GM18499 (cell line): ENCODE data around the gene LRRC3B.

Source experiments
- ATAC-seq: cut with Tn5 transposase; IDR thresholded peaks from one replicate; pipeline ENCODE4 v1.9.1; 2021; ENCODE audit warnings: moderate number of reproducible peaks; ENCODE audit not compliant: insufficient read depth, unreplicated experiment

Gene LRRC3B

DNA sequence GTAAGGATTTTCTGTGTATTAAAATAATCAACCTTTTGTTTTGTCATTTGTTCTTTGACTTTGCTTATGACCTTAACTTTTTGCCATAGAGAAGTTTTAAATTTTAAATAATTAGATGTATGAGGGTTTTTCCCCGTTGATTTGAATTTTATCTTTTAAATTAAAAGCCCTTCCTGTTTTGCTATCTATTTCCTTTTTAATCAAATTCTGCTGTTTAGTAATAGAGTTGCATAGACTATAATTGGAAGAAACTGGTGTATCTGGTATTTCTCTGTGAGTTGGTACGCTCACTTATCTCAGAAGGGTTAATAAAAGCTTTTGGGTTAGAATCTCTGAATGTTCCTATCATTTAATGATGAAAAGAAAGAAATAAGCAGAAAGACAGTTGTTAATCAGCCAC lies 82.2 kb downstream of the LRRC3B start:
- no peak for ATAC-seq

DNA sequence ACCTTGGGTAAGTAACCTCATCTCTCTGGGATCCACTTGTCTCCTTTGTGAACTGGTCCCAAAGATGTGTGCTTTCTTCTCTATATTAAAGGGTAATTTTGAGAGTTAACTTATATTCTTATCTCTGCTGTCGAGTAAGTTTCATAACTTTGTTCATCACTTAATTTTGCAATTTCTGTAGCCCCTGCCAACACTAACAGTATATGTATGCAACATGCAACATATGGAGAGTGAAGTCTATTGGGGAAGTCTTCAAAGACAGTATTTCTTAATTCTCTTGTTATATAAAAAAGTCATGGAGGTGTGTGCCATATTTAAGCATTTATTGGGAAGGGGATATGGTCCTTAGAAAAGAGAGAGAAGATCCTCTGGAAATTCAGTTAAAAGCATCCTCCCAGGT lies 85.9 kb downstream of the LRRC3B start:
- no peak for ATAC-seq

DNA sequence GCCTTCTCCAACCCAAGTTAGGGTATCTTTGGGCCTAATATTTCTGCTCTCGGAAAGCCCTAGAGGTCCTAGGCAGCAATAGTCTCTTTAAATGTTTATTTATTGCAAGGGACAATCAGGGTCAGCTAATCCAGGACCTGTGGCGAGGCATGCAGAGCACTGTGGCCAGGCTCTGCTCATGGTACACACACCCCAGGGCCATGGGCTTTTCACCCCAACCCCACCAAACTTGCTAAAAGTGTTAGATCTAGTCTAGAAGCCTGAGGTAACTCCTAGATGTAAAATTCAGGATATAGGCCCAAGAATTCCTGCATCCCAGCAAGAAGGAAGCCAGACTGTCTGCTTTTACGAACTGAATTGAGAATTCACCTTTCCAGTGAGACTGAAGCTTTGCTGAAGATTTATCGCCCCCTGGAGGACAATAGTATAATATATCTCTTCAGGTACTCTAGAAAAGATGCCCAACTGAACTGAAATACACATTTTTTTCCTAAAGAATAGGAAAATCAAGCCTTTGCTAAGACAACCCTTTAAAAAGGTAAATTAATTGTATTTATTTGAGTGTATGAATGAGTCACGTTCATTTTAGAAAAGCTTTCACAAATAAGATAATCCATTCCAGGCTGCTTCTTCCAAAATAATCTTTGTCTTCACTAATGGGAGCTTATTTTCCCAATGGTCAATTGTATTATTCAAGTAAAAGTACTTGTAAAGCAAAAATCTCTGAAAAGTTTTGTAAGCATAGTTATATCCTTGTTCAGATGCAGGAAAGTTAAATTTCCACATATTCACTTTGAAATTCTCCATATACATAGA lies 89.8 kb downstream of the LRRC3B start:
- peak; percentile 80 for ATAC-seq

DNA sequence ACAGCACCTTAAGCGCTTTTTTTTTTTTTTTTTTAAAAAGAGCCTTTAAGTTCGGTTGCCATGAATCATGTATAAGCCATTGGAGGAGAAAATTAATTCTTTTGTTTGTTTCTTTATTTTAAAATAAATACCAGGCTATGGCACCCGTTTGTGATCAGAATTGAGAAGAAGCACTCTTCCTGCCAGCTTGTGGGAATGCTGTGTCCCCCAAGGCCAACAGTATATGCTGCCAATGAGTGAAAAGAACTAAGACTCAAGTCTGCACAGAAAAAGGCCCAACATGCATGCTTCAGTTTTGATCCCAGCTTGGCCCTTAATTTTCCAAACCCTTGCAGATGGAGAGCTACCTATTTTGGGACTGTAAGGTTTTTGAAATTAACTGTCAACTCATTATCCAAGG lies 90.5 kb downstream of the LRRC3B start:
- no peak for ATAC-seq

GRCh38 chr3:26714485-26714884 lies 91.9 kb downstream of the LRRC3B start:
- no peak for ATAC-seq

GRCh38 chr3:26715431-26715830 lies 92.9 kb downstream of the LRRC3B start:
- no peak for ATAC-seq

GRCh38 chr3:26718315-26718714 lies 95.7 kb downstream of the LRRC3B start:
- ATAC-seq = no peak

GRCh38 chr3:26719134-26719533 lies 96.6 kb downstream of the LRRC3B start:
- no peak for ATAC-seq

DNA sequence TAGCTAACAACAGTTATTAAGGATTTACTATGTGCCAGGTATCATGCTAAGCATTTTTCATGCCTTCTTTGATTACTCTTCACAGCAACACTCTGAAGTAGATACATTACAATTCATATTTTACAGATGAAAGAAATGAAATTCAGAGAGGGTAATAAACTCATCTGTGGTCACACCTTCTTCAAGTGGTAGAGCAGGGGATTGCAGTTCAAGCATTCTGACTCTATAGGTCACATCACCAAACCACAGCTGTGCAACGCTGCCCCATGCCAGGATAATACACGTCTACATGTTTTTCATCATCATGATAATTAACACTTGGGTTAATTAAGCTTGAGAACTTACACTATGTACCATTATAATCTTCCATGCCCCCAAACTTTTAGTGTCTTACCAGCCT lies 98.5 kb downstream of the LRRC3B start:
- ATAC-seq = no peak

GRCh38 chr3:26731843-26732242 lies 109.3 kb downstream of the LRRC3B start:
- no peak for ATAC-seq

GRCh38 chr3:26750263-26750662 lies 127.7 kb downstream of the LRRC3B start:
- no peak for ATAC-seq

DNA sequence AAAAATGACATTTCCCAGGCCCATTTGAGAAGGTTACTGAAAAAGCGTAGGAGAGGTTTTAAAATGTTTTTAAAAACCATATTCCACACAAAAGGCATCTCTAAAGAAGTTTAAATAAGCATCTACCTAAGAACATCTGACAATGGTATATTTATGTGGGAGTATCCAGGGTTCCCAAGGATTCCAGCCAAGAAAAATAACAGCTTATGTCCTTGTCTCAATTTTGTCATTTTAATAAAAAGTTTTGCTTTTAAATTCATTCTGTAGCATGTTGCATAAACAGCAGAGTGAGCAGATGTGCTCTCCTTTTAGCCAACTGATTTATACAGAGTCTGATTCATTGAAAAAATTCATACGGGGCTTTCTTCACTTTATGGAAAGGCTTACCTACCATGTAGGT lies 129.9 kb downstream of the LRRC3B start:
- no peak for ATAC-seq

DNA sequence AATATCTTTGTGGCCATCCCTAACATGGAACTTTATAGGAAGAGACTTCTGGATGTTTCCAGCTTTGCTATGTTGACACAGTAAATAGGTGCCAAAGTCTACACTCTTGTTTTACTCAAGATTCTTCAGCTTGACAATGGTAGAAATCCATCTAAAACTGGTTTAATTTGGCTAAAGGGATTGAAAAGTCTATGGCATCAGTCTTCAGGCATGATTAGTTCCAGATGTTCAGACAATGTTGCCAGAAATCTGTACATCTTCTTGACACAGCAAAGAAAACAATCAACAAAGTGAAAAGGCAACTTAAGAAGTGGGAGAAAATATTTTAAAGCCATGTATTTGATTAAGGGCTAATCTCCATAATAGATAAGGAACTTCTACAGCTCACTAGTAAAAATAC lies 130.5 kb downstream of the LRRC3B start:
- ATAC-seq = no peak

- ATAC-seq = no peak
Measured at GRCh38 chr3:26757978-26758377, 135.4 kb downstream of the LRRC3B start.
